Loucy (cell line): ENCODE results near the gene RTBDN.
A peak's percentile ranks its signal among the peaks of the same experiment; 100 is the strongest.

Experiments used
- H2AFZ ChIP-seq: fragments of 200-600 bp; sonication (generic); 2 replicates; pipeline ENCODE4 v1.6.0; 2016; ENCODE audit warnings: antibody characterized with exemption, mild to moderate bottlenecking, low read length, moderate library complexity
- H3F3A ChIP-seq: fragments of 200-600 bp; 2 replicates; pipeline ENCODE4 v1.6.0; 2016; ENCODE audit warnings: antibody characterized with exemption, low read depth, mild to moderate bottlenecking
- H3K27me3 ChIP-seq: fragments of 200-600 bp; sonication (generic); 2 replicates; pipeline ENCODE4 v1.6.1; 2014; ENCODE audit warnings: low read length, mild to moderate bottlenecking; ENCODE audit not compliant: insufficient read depth, poor library complexity, severe bottlenecking
- H3K36me3 ChIP-seq: fragments of 200-600 bp; sonication (generic); 2 replicates; pipeline ENCODE4 v1.6.1; 2016; ENCODE audit warnings: low read length; ENCODE audit not compliant: insufficient read depth
- H3K4me1 ChIP-seq: fragments of 200-600 bp; sonication (generic); 2 replicates; pipeline ENCODE4 v1.5.1; 2014; ENCODE audit warnings: low read length, mild to moderate bottlenecking; ENCODE audit not compliant: insufficient read depth, poor library complexity, severe bottlenecking
- H3K4me2 ChIP-seq: fragments of 200-600 bp; sonication (generic); 2 replicates; pipeline ENCODE4 v1.6.0; 2014; ENCODE audit warnings: antibody characterized with exemption, low read length, low read depth, mild to moderate bottlenecking; ENCODE audit not compliant: poor library complexity, severe bottlenecking
- H3K4me3 ChIP-seq: fragments of 200-600 bp; sonication (generic); 2 replicates; pipeline ENCODE4 v1.5.1; 2014; ENCODE audit warnings: low read length, mild to moderate bottlenecking, mixed read lengths; ENCODE audit not compliant: poor library complexity, severe bottlenecking
- H3K79me2 ChIP-seq: fragments of 200-600 bp; sonication (generic); 2 replicates; pipeline ENCODE4 v1.6.1; 2014; ENCODE audit warnings: low read length; ENCODE audit not compliant: insufficient read depth
- H3K9ac ChIP-seq: fragments of 200-600 bp; sonication (generic); 2 replicates; pipeline ENCODE4 v1.6.0; 2014; ENCODE audit warnings: mild to moderate bottlenecking, low read depth, low read length, moderate library complexity; ENCODE audit not compliant: poor library complexity, severe bottlenecking
- H3K9me2 ChIP-seq: fragments of 200-600 bp; sonication (generic); replicated peaks from 2 replicates; pipeline ENCODE4 v1.6.1; 2016; ENCODE audit warnings: low read depth, low read length, mixed read lengths
- H3K9me3 ChIP-seq: fragments of 200-600 bp; sonication (generic); 2 replicates; pipeline ENCODE4 v1.6.1; 2014; ENCODE audit warnings: mild to moderate bottlenecking, antibody characterized with exemption, low read length, low read depth; ENCODE audit not compliant: insufficient read depth
- H4K20me1 ChIP-seq: fragments of 200-600 bp; sonication (generic); 2 replicates; pipeline ENCODE4 v1.6.0; 2014; ENCODE audit warnings: antibody characterized with exemption, low read length, mild to moderate bottlenecking; ENCODE audit not compliant: insufficient read depth, poor library complexity, severe bottlenecking
- EZH2phosphoT487 ChIP-seq: fragments of 200-600 bp; IDR thresholded peaks from 2 replicates; pipeline ENCODE4 v1.6.1; 2018; ENCODE audit warnings: antibody characterized with exemption, mild to moderate bottlenecking, moderate library complexity, borderline replicate concordance
- TF ChIP-seq, protein P1 (sequence below): fragments of 200-600 bp; sonication (generic); conservative IDR thresholded peaks from 2 replicates; pipeline ENCODE4 v1.5.1; 2014; ENCODE audit warnings: mild to moderate bottlenecking, antibody characterized with exemption, low read length

Gene RTBDN

DNA sequence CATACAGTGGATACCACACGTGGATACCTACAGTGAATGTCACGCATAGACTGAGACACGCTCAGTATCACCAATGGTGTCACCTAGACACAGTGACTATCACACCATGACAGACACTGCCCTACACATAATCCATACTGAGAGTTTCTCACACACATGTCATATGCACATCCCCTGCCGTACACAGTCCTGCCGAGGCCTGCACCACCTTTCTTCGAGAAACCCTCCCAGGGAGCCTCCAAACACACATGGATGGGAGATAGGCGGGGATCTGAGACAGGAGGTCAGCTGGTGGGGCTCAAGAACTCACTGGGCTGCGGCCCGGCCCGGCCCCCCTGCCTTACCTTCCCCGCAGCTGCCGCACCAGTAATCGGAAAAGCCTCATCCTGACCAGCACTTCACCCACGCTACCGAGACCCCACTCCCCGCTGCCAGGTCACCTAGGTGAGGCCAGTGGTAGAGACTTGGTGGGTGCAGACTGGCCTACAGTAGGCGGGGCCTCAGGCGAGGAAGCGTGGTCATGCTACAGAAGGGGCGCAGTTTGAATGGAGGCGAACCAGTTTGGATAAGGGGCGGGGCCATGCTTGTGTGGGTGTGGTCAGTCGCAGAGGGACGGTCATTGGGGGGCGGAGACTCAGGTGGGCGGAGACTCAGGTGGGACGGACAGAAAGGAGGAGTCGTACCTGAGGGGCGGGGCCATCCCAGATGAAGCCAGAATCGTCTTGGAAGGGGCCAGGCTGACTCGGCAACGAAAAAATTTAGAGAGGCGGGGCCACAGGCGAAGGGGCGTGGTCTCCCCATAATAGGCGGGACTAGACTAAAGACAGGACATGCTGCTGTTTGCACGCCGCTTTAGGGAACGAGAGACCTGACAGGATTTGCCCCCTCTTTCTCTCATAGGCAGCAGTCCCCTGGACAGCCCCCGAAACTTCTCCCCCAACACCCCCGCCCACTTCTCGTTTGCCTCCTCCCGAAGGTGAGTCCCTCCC lies 6.0 kb upstream of the RTBDN start:
- H3K27me3 ChIP-seq = no peaks in the 10 kb centered on the region
- H4K20me1 ChIP-seq = peaks cover 33% of the 10 kb centered on the region
- no peaks in the 10 kb centered on the region for H3K9me2 ChIP-seq
- no peak overlapping the region for H2AFZ ChIP-seq
- no peaks in the 10 kb centered on the region for H3K9me3 ChIP-seq
- H3K79me2 ChIP-seq = peaks cover 28% of the 10 kb centered on the region
- H3K9ac ChIP-seq = no peak overlapping the region
- no peak for TF ChIP-seq EZH2phosphoT487
- TF ChIP-seq, protein P1, sequence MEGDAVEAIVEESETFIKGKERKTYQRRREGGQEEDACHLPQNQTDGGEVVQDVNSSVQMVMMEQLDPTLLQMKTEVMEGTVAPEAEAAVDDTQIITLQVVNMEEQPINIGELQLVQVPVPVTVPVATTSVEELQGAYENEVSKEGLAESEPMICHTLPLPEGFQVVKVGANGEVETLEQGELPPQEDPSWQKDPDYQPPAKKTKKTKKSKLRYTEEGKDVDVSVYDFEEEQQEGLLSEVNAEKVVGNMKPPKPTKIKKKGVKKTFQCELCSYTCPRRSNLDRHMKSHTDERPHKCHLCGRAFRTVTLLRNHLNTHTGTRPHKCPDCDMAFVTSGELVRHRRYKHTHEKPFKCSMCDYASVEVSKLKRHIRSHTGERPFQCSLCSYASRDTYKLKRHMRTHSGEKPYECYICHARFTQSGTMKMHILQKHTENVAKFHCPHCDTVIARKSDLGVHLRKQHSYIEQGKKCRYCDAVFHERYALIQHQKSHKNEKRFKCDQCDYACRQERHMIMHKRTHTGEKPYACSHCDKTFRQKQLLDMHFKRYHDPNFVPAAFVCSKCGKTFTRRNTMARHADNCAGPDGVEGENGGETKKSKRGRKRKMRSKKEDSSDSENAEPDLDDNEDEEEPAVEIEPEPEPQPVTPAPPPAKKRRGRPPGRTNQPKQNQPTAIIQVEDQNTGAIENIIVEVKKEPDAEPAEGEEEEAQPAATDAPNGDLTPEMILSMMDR = no peak
- H3F3A ChIP-seq = no peaks in the 10 kb centered on the region
- no peaks in the 10 kb centered on the region for H3K36me3 ChIP-seq
- peaks cover 14% of the 10 kb centered on the region for H3K4me1 ChIP-seq
- no peak overlapping the region for H3K4me3 ChIP-seq
- peak overlapping the region; percentile 31 for H3K4me2 ChIP-seq

DNA sequence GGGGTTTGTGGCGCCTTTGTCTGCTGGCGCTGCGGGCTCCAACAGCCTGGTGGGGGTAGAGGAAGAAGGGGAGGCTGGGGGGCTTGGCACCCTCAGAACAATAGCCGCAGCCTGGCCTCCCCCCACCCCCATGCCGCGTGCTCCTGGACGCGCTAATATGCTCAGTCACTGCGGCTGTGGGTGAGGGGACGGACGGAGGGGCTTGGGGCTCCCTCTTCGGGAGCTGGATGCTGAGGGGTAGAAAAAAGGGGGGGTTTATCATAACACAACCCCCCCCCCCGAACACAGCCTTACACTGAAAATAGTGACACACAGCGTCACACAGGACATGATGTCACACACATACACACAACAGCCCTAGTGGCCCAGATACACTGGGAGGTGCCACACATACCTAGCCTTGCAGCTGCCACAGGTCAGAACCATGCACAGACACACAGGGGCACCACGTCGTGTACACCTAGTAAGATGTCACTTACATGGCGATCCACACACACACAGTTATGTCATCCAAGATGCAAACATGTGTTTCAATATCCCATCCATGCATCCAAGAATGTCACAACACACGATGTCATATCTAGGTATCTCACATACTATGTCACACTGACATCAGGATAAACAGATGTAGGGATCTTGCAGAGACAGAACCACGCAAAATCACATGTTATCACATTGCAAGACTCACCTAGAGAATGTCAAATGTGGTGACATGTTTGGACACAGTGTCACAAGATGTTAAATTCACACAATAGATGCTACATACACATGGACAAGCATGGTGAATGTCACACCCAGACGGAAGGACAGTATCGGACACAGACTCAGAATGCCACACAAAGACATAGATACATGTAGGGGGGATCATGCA lies 4.7 kb upstream of the RTBDN start:
- H3K4me1 ChIP-seq = peaks cover 21% of the 10 kb centered on the region
- H3K79me2 ChIP-seq = peaks cover 28% of the 10 kb centered on the region
- H3K27me3 ChIP-seq = no peaks in the 10 kb centered on the region
- no peaks in the 10 kb centered on the region for H3K36me3 ChIP-seq
- H3K4me3 ChIP-seq = peak overlapping the region; percentile 89
- peak overlapping the region; percentile 92; the same call in 1 of the 2 replicates for H2AFZ ChIP-seq
- no peaks in the 10 kb centered on the region for H3K9me3 ChIP-seq
- H3K9me2 ChIP-seq = no peaks in the 10 kb centered on the region
- peak overlapping the region; percentile 82 for H3K4me2 ChIP-seq
- H3F3A ChIP-seq = no peaks in the 10 kb centered on the region
- TF ChIP-seq, protein P1 = no peak
- no peak for TF ChIP-seq EZH2phosphoT487
- H4K20me1 ChIP-seq = peaks cover 28% of the 10 kb centered on the region
- peak overlapping the region; percentile 84 for H3K9ac ChIP-seq

DNA sequence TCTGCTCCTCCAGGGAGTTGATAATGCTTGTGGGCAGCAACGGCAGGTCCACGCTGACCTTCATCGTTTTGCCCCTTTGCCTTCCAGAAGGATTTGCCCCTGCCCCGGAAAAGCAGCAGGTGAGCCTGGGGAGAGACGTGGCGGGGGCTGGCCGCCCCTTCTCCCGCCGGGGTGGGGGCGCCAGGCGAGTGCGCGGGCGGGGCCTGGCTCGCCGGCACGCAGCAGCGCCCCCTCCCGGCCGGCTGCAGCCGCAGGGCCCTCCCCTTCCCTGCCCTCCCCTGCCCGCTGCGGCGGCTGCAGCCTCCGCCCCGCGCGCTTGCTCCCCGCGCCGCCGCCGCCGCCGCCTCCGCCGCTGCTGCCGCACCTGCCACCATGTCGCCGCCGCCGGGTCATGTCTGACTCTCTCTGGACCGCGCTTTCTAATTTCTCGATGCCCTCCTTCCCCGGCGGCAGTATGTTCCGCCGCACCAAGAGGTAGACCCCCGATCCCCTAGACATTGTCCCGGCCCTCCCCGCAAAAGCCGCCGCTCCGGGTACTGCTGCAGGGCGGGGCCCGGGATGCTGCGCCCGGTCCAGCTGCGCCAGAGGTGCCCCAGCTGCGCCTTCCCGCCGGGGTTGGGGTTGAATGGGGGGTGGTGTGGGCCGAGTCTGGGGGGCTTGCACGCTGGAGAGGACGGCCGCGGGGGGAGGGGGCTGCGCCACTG lies 4.0 kb upstream of the RTBDN start, which contains the start of gene MAST1:
TSS of gene MAST1 (plus strand) at position 334 of the 704 bp plus-strand sequence. CDS start at position 392, 58 bp downstream.
- Histone ChIP-seq H3K9me2 (no peaks in the 10 kb centered on the region), H3K9ac (peak within 1 kb of the TSS; percentile 84), H3K9me3 (no peaks in the 10 kb centered on the region), H3K36me3 (no peaks in the 10 kb centered on the region), H3F3A (no peaks in the 10 kb centered on the region), H3K27me3 (no peaks in the 10 kb centered on the region), H3K4me3 (peak within 1 kb of the TSS; percentile 89), H3K79me2 (peaks cover 28% of the 10 kb centered on the region), H4K20me1 (peaks cover 26% of the 10 kb centered on the region), H3K4me1 (peaks cover 26% of the 10 kb centered on the region), H2AFZ (peak within 1 kb of the TSS; percentile 92), H3K4me2 (peak within 1 kb of the TSS; percentile 82)
- no peak for TF ChIP-seq EZH2phosphoT487
- TF ChIP-seq, protein P1 = peak; percentile 49
